Skeletal muscle tissue (tissue), 4 donors: Measurements from ENCODE around the gene SELENOH. TPM values are rescaled to one million over a fixed set of nuclear protein-coding genes. Genes with fewer than 3 reads are reported as not detected.
"Not testable (repeated sequence)": the region's sequence is repeated elsewhere in the genome, so short reads cannot be mapped to it uniquely, and the experiment has no call there.

Experiments used
- H3K27ac ChIP-seq: one replicate; pipeline ENCODE4 v1.7.0; 2013; ENCODE audit warnings: mild to moderate bottlenecking, low read depth, low read length, inconsistent platforms
- H3K27me3 ChIP-seq, 3 donors: one replicate each; pipeline ENCODE4 v1.7.0; 2013; ENCODE audit warnings: low read length in 3 of 3; ENCODE audit not compliant: control insufficient read depth in 3 of 3, insufficient read depth in 3 of 3
- H3K36me3 ChIP-seq, 3 donors: one replicate each; pipeline ENCODE4 v1.7.0; 2013; ENCODE audit warnings: low read length in 3 of 3; ENCODE audit not compliant: control insufficient read depth in 3 of 3, insufficient read depth in 3 of 3
- H3K4me1 ChIP-seq, 3 donors: one replicate each; pipeline ENCODE4 v1.7.0; 2013; ENCODE audit warnings: low read length in 3 of 3, mild to moderate bottlenecking in 3 of 3; ENCODE audit not compliant: control insufficient read depth in 3 of 3, insufficient read depth in 3 of 3
- H3K4me3 ChIP-seq, 3 donors: one replicate each; pipeline ENCODE4 v1.7.0; 2013; ENCODE audit warnings: low read length in 3 of 3
- H3K9ac ChIP-seq, 3 donors: one replicate each; pipeline ENCODE4 v1.7.0; 2013; ENCODE audit warnings: low read length in 3 of 3, mild to moderate bottlenecking in 3 of 3, moderate library complexity in 2 of 3, low read depth in 1 of 3
- H3K9me3 ChIP-seq, 3 donors: one replicate each; pipeline ENCODE4 v1.7.0; 2013; ENCODE audit warnings: low read length in 3 of 3; ENCODE audit not compliant: control insufficient read depth in 3 of 3
- total RNA-seq: library from RNA; depleted of rRNA; stranded (reverse); fragments of >200 nt; gene quantifications from one replicate; pipeline ENCODE4 v1.2.3, GENCODE V29; 2014
- donor health status: Osteomylitis.

The SELENOH gene, protein sequence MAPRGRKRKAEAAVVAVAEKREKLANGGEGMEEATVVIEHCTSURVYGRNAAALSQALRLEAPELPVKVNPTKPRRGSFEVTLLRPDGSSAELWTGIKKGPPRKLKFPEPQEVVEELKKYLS
- 61.1 TPM for total RNA-seq

DNA sequence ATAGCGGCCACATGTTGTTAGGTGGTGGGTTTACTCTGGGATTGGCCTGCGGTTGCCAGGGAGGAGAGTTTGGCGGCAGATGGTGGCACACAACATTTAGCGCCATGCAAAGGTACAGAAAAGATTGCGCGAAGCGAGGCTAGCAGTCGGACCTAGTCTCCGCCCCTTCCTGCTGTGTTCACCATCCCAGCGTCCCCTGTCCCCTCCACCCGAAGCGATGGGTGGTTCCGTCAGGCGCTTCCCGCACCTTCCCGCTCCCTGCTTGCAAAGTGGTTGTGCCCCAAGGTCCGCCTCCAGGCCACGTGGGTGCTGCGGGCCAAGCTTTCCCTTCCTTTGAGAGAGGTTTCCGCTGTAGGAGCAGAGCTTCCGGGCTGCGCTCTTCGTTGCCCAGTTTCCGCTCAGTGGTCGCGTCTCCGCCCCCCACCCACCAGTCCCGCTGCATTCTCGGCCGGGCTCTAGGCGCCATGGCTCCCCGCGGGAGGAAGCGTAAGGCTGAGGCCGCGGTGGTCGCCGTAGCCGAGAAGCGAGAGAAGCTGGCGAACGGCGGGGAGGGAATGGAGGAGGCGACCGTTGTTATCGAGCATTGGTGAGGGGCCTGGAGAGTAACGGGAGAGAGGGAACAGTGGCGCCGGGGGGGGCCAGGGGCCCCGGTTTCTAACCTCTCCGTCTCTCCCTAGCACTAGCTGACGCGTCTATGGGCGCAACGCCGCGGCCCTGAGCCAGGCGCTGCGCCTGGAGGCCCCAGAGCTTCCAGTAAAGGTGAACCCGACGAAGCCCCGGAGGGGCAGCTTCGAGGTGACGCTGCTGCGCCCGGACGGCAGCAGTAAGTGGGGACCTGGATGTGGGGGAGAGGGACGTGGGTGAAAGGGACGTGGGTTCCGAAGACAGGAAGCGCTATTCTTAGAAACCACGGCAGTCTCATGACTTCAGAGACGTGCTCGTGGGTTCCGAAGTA is at the start of gene SELENOH:
SELENOH (plus strand) TSS at position 360 of the 955 bp plus-strand sequence; CDS start at position 465, 105 bp downstream.
- Histone ChIP-seq H3K36me3 (peaks cover 38 to 50% (median 39%) of the 10 kb centered on the region in 3 donors), H3K27me3 (no peaks in the 10 kb centered on the region), H3K9ac (peak within 1 kb of the TSS; percentile 97 to 99 (median 97)), H3K4me1 (peaks cover 9 to 20% (median 14%) of the 10 kb centered on the region in 3 donors), H3K4me3 (peak within 1 kb of the TSS; percentile 88 to 96 (median 95)), H3K27ac (peak within 1 kb of the TSS; percentile 94), H3K9me3 (no peaks in the 10 kb centered on the region)

DNA sequence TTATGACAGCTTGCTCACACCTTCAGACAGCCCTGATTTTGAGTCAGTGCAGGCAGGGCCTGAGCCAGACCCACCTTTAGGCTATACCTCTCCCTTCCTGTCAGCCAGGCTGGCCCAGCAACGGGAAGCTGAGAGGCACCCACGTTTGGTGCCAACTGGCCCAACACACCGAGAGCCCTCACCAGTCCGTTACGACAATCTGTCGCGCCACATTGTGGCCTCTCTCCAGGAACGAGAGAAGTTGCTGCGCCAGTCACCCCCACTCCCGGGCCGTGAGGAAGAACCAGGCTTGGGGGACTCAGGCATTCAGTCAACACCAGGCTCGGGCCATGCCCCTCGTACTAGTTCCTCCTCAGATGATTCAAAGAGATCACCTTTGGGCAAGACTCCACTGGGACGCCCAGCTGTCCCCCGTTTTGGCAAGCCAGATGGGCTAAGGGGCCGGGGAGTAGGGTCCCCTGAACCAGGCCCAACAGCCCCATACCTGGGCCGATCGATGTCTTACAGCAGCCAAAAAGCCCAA is 42.4 kb upstream of the SELENOH start:
- Histone ChIP-seq H3K27me3 (no peaks in the 10 kb centered on the region), H3K4me3 (no peak overlapping the region), H3K36me3 (peaks cover 60 to 75% (median 61%) of the 10 kb centered on the region in 3 donors), H3K9me3 (no peaks in the 10 kb centered on the region), H3K4me1 (no peaks in the 10 kb centered on the region), H3K9ac (peak overlapping the region in 1 of 3 donors; percentile 14), H3K27ac (no peak overlapping the region)

DNA sequence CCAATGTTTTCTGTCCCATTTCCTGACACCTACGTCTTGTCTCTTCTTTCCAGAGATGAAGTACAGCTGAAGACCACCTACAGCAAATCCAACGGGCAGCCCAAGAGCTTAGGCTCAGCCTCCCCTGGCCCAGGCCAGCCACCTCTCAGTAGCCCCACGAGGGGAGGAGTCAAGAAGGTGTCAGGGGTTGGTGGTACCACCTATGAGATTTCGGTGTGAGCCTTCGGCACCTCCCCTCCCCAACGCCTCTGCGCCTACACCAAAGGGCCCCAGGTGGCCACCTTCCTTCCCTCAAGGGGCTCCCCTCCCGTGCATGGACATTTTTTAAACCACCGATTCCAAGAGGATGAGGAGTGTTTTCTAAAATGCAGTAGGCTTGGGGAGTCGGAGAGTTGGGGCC is 41.5 kb upstream of the SELENOH start:
- H3K27ac ChIP-seq: no peak overlapping the region
- H3K9me3 ChIP-seq: no peaks in the 10 kb centered on the region
- H3K4me3 ChIP-seq: no peak overlapping the region
- H3K4me1 ChIP-seq: no peaks in the 10 kb centered on the region
- peaks cover 57 to 75% (median 59%) of the 10 kb centered on the region in 3 donors for H3K36me3 ChIP-seq
- H3K27me3 ChIP-seq: no peaks in the 10 kb centered on the region
- no peak overlapping the region for H3K9ac ChIP-seq

DNA sequence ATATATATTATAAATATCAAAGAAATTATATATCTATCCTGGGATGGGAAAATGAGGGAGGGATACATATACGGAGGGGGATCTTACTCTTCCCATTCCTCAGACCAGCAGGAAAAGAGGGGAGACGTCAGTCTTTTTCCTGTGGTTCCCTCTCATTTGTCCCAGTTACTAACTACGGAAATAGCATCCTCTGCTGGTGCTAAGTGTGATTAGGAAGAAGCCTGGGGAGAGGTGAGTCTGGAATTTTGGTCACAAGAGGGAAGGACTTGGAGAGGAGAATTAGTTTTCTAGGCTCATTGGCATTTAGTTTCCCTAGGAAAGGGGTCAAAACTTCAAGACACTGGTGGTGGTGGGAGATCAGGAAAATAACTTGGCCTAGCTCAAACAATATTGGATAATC is 40.9 kb upstream of the SELENOH start:
- H3K36me3 ChIP-seq: peaks cover 55 to 73% (median 57%) of the 10 kb centered on the region in 3 donors
- H3K27me3 ChIP-seq: no peaks in the 10 kb centered on the region
- H3K27ac ChIP-seq: no peak overlapping the region
- no peaks in the 10 kb centered on the region for H3K4me1 ChIP-seq
- H3K4me3 ChIP-seq: no peak overlapping the region
- H3K9ac ChIP-seq: no peak overlapping the region
- no peaks in the 10 kb centered on the region for H3K9me3 ChIP-seq

DNA sequence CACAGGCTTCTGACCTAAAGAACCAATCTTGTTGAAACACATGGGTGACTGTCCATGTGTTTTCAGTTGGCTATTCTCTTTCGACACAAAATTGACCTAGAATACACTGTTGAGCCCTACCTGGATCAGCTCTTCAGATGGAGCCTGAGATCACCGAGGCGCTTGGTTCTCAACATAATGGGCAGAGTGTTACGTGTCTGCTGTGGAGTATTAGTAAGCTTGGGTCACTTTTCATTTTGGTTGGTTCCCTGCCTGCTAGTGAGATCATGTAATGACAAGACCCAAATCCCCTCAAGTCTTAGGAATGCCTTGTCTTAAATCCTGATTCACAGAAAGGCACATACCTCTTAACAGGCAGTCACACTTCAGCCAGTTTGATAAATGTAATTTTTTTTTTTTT is 38.0 kb upstream of the SELENOH start:
- peaks cover 0 to 2% (median 0%) of the 10 kb centered on the region in 3 donors for H3K4me1 ChIP-seq
- no peaks in the 10 kb centered on the region for H3K27me3 ChIP-seq
- peaks cover 36 to 55% (median 38%) of the 10 kb centered on the region in 3 donors for H3K36me3 ChIP-seq
- H3K4me3 ChIP-seq: no peak overlapping the region
- H3K9me3 ChIP-seq: no peaks in the 10 kb centered on the region
- no peak overlapping the region for H3K27ac ChIP-seq
- no peak overlapping the region for H3K9ac ChIP-seq

DNA sequence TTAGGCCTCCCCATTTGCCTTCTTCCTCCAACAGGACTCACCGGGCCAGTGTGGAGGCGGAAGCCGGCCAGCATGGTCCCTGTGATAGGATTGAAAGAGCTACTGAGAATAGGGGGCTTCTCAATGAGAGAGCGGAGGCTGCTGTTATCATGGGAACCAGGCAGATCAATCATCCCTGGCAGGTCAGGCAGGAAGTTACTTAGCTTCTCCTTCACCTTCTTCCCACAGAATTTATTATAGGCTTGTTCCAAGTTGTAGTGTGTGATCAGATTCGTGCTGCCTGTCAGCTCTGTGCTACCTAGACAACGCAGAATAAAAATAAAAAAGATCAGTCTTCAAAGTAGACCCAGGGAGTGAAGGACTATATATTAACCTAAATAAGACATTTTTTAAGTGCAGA is 36.4 kb upstream of the SELENOH start:
- peaks cover 0 to 2% (median 0%) of the 10 kb centered on the region in 3 donors for H3K4me1 ChIP-seq
- H3K36me3 ChIP-seq: peaks cover 20 to 39% (median 22%) of the 10 kb centered on the region in 3 donors
- H3K27me3 ChIP-seq: no peaks in the 10 kb centered on the region
- no peaks in the 10 kb centered on the region for H3K9me3 ChIP-seq
- H3K4me3 ChIP-seq: no peak overlapping the region
- no peak overlapping the region for H3K27ac ChIP-seq
- H3K9ac ChIP-seq: no peak overlapping the region

DNA sequence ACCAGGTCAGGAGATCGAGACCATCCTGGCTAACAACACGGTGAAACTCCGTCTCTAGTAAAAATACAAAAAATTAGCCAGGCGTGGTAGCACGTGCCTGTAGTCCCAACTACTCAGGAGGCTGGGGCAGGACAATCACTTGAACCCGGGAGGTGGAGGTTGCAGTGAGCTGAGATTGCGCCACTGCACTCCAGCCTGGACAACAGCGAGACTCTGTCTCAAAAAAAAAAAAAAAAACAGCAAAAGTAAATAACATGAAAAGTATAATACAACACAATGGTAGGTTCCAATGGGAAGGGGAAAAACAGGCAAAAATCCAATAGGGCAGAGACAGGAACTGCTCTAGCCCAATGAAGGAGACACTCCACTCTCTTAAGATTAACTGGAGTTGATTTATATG is 35.9 kb upstream of the SELENOH start:
- H3K27ac ChIP-seq, H3K4me3 ChIP-seq, H3K9me3 ChIP-seq, H3K9ac ChIP-seq, H3K27me3 ChIP-seq, H3K4me1 ChIP-seq: not testable (repeated sequence)
- H3K36me3 ChIP-seq: peaks cover 17 to 35% (median 20%) of the 10 kb centered on the region in 3 donors

DNA sequence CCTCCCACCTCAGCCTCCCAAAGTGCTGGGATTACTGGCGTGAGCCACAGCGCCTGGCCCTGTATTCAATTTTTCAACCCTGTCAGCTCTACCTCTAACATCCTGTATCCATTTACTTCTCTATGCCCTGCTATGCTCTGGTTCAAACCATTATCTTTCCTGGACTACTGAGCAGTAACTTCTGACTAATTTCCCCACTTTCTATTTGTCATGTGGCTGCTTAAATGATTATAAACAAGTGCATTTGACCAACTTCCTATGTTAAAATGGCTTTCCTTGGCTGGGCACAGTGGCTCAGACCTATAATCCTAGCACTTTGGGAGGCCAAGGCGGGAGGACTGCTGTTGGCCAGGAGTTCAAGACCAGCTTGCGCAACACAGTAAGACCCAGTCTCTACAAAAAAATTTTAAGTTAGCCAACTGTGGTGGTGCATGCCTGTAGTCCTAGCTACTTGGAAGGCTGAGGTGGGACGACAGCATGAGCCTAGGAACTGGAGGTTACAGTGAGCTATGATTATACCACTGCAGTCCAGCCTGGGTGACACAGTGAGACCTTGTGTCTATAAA is 31.4 kb upstream of the SELENOH start:
- no peak overlapping the region for H3K4me3 ChIP-seq
- H3K9ac ChIP-seq: no peak overlapping the region
- peaks cover 25 to 34% (median 26%) of the 10 kb centered on the region in 3 donors for H3K4me1 ChIP-seq
- H3K36me3 ChIP-seq: peaks cover 1% of the 10 kb centered on the region in 3 donors
- H3K27ac ChIP-seq: no peak overlapping the region
- no peaks in the 10 kb centered on the region for H3K9me3 ChIP-seq
- no peaks in the 10 kb centered on the region for H3K27me3 ChIP-seq

DNA sequence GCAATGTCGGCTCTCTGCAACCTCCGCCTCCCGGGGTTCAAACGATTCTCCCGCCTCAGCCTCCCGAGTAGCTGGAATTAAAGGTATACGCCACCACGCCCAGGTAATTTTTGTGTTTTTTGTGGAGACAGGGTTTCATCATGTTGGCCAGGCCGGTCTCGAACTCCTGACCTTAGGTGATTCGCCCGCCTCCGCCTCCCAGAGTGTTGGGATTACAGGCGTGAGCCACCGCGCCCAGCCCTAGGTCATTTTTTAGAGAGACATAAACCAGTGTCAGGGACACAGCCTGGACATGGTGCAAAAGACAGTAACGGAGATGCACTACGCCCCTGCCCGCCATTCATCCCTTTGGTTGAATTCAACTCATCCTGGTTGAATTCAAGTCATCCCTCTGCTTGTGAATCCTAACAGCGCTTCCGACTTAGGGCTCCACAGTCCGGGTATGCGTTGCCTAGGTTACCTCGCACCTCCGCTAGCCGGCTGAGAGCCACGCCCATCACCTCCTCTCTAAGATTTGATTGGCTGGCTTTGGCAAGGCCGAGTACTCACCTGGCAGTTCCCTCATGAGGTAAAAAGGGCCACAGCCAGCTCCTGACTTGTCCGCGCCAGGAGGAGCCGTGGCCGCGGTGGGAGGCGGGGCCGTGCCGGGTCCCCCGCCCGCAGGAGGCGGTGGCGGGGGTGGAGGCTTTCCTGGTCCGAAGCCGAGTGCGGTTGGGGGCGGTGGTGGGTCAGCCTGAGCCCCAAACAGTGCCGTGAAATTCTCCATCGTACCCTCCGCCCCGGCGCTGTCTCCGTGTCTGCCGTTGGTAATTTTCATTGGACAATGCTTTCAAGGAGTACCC is 29.7 kb upstream of the SELENOH start, which contains the start of gene MED19:
MED19 (minus strand) TSS at position 802 of the 842 bp plus-strand sequence; CDS start at position 766, 36 bp downstream.
- peak within 1 kb of the TSS; percentile 97 to 100 (median 98) for H3K4me3 ChIP-seq
- no peaks in the 10 kb centered on the region for H3K9me3 ChIP-seq
- no peaks in the 10 kb centered on the region for H3K27me3 ChIP-seq
- peaks cover 25 to 34% (median 26%) of the 10 kb centered on the region in 3 donors for H3K4me1 ChIP-seq
- H3K9ac ChIP-seq: peak within 1 kb of the TSS; percentile 85 to 99 (median 94)
- H3K36me3 ChIP-seq: no peaks in the 10 kb centered on the region
- H3K27ac ChIP-seq: peak within 1 kb of the TSS; percentile 84
